Activated naive CD4-positive, alpha-beta T cell treated with anti-CD3 and anti-CD28 coated beads, Interleukin-2, amount 10 ng/mL, durations not matched to agents 7 days and 5 days (primary cell): ENCODE results near the gene CSF2RB.

Source experiments
- CTCF ChIA-PET: fragments of 350-600 bp; sonication (Branson Sonifier 250); formaldehyde crosslinking; loops from one replicate; lab custom pipeline; 2021; ENCODE audit warnings: antibody characterized with exemption; lab: Charles Lee
- DNase-seq: peaks from one replicate; pipeline ENCODE4 v3.0.0-alpha.2; 2020
- H3K27ac Mint-ChIP-seq: one replicate; pipeline ENCODE4 v1.8.0; 2021; ENCODE audit warnings: mild to moderate bottlenecking, moderate library complexity, mixed read lengths
- H3K27me3 Mint-ChIP-seq: one replicate; pipeline ENCODE4 v1.8.0; 2021; ENCODE audit warnings: mild to moderate bottlenecking, mixed read lengths
- H3K36me3 Mint-ChIP-seq: one replicate; pipeline ENCODE4 v1.8.0; 2021; ENCODE audit warnings: mixed read lengths
- H3K4me1 Mint-ChIP-seq: one replicate; pipeline ENCODE4 v1.8.0; 2021; ENCODE audit warnings: mixed read lengths
- H3K4me3 Mint-ChIP-seq: one replicate; pipeline ENCODE4 v1.8.0; 2021; ENCODE audit warnings: mild to moderate bottlenecking, moderate library complexity, mixed read lengths
- H3K9me3 Mint-ChIP-seq: one replicate; pipeline ENCODE4 v1.8.0; 2021; ENCODE audit warnings: mixed read lengths

CSF2RB gene

GRCh38 chr22:36929621-36930020, 16.2 kb downstream of the CSF2RB start:
- Mint-ChIP-seq H3K9me3 (no peaks in the 10 kb centered on the region), H3K36me3 (no peaks in the 10 kb centered on the region), H3K27ac (no peak overlapping the region), H3K27me3 (peaks cover 20% of the 10 kb centered on the region), H3K4me1 (no peaks in the 10 kb centered on the region), H3K4me3 (no peak overlapping the region)
- DNase-seq = no peak
- CTCF ChIA-PET = interaction anchor here (1.4 kb wide), 1 partner anchor 74 kb away, joined by 3 read pairs; no protein-coding TSS in a partner anchor

GRCh38 chr22:36930041-36930935, 16.9 kb downstream of the CSF2RB start:
- Mint-ChIP-seq H3K36me3 (no peaks in the 10 kb centered on the region), H3K9me3 (no peaks in the 10 kb centered on the region), H3K4me3 (no peak overlapping the region), H3K4me1 (no peaks in the 10 kb centered on the region), H3K27me3 (peaks cover 20% of the 10 kb centered on the region), H3K27ac (no peak overlapping the region)
- CTCF ChIA-PET = interaction anchor here (1.0 to 1.4 kb wide), 2 partner anchors 74 to 119 kb away, joined by 3 read pairs; no protein-coding TSS in a partner anchor
- no peak for DNase-seq

- H3K4me3 Mint-ChIP-seq = no peak overlapping the region
- no peak for DNase-seq
- no peaks in the 10 kb centered on the region for H3K9me3 Mint-ChIP-seq
- H3K36me3 Mint-ChIP-seq = no peaks in the 10 kb centered on the region
- H3K27ac Mint-ChIP-seq = no peak overlapping the region
- CTCF ChIA-PET = interaction anchor here (1.0 kb wide), 1 partner anchor 120 kb away, joined by 3 read pairs; no protein-coding TSS in a partner anchor
- H3K4me1 Mint-ChIP-seq = no peaks in the 10 kb centered on the region
- peaks cover 20% of the 10 kb centered on the region for H3K27me3 Mint-ChIP-seq
Measured at GRCh38 chr22:36931446-36931845, 18.0 kb downstream of the CSF2RB start.

- H3K9me3 Mint-ChIP-seq = no peaks in the 10 kb centered on the region
- peaks cover 8% of the 10 kb centered on the region for H3K27me3 Mint-ChIP-seq
- no peaks in the 10 kb centered on the region for H3K4me1 Mint-ChIP-seq
- DNase-seq = peak; percentile 16
- no peak overlapping the region for H3K27ac Mint-ChIP-seq
- CTCF ChIA-PET = no interaction called here
- no peaks in the 10 kb centered on the region for H3K36me3 Mint-ChIP-seq
- H3K4me3 Mint-ChIP-seq = no peak overlapping the region
Measured at GRCh38 chr22:36933629-36934417, 20.4 kb downstream of the CSF2RB start.

- CTCF ChIA-PET = no interaction called here
- Mint-ChIP-seq H3K36me3 (no peaks in the 10 kb centered on the region), H3K27me3 (peaks cover 8% of the 10 kb centered on the region), H3K4me3 (no peak overlapping the region), H3K4me1 (no peaks in the 10 kb centered on the region), H3K9me3 (no peaks in the 10 kb centered on the region), H3K27ac (no peak overlapping the region)
- peak; percentile 10 for DNase-seq
Measured at GRCh38 chr22:36934418-36935312, 21.2 kb downstream of the CSF2RB start.

GRCh38 chr22:36935313-36935610, 21.8 kb downstream of the CSF2RB start:
- peaks cover 5% of the 10 kb centered on the region for H3K27me3 Mint-ChIP-seq

GRCh38 chr22:36935694-36936093, 22.3 kb downstream of the CSF2RB start:
- peaks cover under 1% of the 10 kb centered on the region for H3K27me3 Mint-ChIP-seq
- no peak for DNase-seq
- no peaks in the 10 kb centered on the region for H3K4me1 Mint-ChIP-seq
- no peak overlapping the region for H3K4me3 Mint-ChIP-seq
- no peak overlapping the region for H3K27ac Mint-ChIP-seq
- no peaks in the 10 kb centered on the region for H3K9me3 Mint-ChIP-seq
- H3K36me3 Mint-ChIP-seq = no peaks in the 10 kb centered on the region
- CTCF ChIA-PET = no interaction called here

More at GRCh38 chr22:36935313-36935610, 21.8 kb downstream of the CSF2RB start:
- Mint-ChIP-seq H3K36me3 (no peaks in the 10 kb centered on the region), H3K4me3 (no peak overlapping the region), H3K9me3 (no peaks in the 10 kb centered on the region), H3K27ac (no peak overlapping the region), H3K4me1 (no peaks in the 10 kb centered on the region)
- CTCF ChIA-PET = no interaction called here
- DNase-seq = no peak

GRCh38 chr22:36936362-36937116, 23.1 kb downstream of the CSF2RB start:
- Mint-ChIP-seq H3K4me1 (no peaks in the 10 kb centered on the region), H3K4me3 (no peak overlapping the region), H3K27me3 (peaks cover 5% of the 10 kb centered on the region), H3K27ac (peak overlapping the region; percentile 37), H3K9me3 (no peaks in the 10 kb centered on the region), H3K36me3 (no peaks in the 10 kb centered on the region)
- CTCF ChIA-PET = interaction anchor here (0.5 to 0.8 kb wide), 2 partner anchors 29 to 41 kb away, joined by 3 read pairs; no protein-coding TSS in a partner anchor
- peak; percentile 14 for DNase-seq

- no peaks in the 10 kb centered on the region for H3K4me1 Mint-ChIP-seq
- peaks cover 5% of the 10 kb centered on the region for H3K27me3 Mint-ChIP-seq
- DNase-seq = peak; percentile 6
Measured at GRCh38 chr22:36937319-36938027, 24.0 kb downstream of the CSF2RB start.

GRCh38 chr22:36938028-36938425, 24.6 kb downstream of the CSF2RB start:
- H3K4me3 Mint-ChIP-seq = no peak overlapping the region
- no peaks in the 10 kb centered on the region for H3K4me1 Mint-ChIP-seq
- no peaks in the 10 kb centered on the region for H3K9me3 Mint-ChIP-seq
- H3K36me3 Mint-ChIP-seq = no peaks in the 10 kb centered on the region
- DNase-seq = peak; percentile 3
- peaks cover 5% of the 10 kb centered on the region for H3K27me3 Mint-ChIP-seq
- CTCF ChIA-PET = no interaction called here
- no peak overlapping the region for H3K27ac Mint-ChIP-seq

More at GRCh38 chr22:36937319-36938027, 24.0 kb downstream of the CSF2RB start:
- Mint-ChIP-seq H3K4me3 (no peak overlapping the region), H3K36me3 (no peaks in the 10 kb centered on the region), H3K9me3 (no peaks in the 10 kb centered on the region), H3K27ac (no peak overlapping the region)
- CTCF ChIA-PET = interaction anchor here (0.5 kb wide), 1 partner anchor 30 kb away, joined by 3 read pairs; no protein-coding TSS in a partner anchor

- Mint-ChIP-seq H3K9me3 (no peaks in the 10 kb centered on the region), H3K4me1 (no peaks in the 10 kb centered on the region), H3K27me3 (peaks cover 9% of the 10 kb centered on the region), H3K27ac (no peak overlapping the region), H3K4me3 (no peak overlapping the region), H3K36me3 (no peaks in the 10 kb centered on the region)
- DNase-seq = no peak
- CTCF ChIA-PET = no interaction called here
Measured at GRCh38 chr22:36938886-36939285, 25.5 kb downstream of the CSF2RB start.

- Mint-ChIP-seq H3K9me3 (no peaks in the 10 kb centered on the region), H3K36me3 (no peaks in the 10 kb centered on the region), H3K4me3 (no peak overlapping the region), H3K27ac (no peak overlapping the region), H3K4me1 (no peaks in the 10 kb centered on the region), H3K27me3 (peaks cover 9% of the 10 kb centered on the region)
- peak; percentile 10 for DNase-seq
- CTCF ChIA-PET = no interaction called here
Measured at GRCh38 chr22:36940676-36941075, 27.2 kb downstream of the CSF2RB start.

GRCh38 chr22:36942556-36942955, 29.1 kb downstream of the CSF2RB start:
- H3K27me3 Mint-ChIP-seq = peaks cover 9% of the 10 kb centered on the region
- H3K4me1 Mint-ChIP-seq = no peaks in the 10 kb centered on the region
- H3K4me3 Mint-ChIP-seq = no peak overlapping the region
- no peak overlapping the region for H3K27ac Mint-ChIP-seq
- no peaks in the 10 kb centered on the region for H3K9me3 Mint-ChIP-seq
- H3K36me3 Mint-ChIP-seq = no peaks in the 10 kb centered on the region
- DNase-seq = peak; percentile 11
- CTCF ChIA-PET = no interaction called here
